Measurements from ENCODE around the gene ASIC4.

The ASIC4 gene

DNA sequence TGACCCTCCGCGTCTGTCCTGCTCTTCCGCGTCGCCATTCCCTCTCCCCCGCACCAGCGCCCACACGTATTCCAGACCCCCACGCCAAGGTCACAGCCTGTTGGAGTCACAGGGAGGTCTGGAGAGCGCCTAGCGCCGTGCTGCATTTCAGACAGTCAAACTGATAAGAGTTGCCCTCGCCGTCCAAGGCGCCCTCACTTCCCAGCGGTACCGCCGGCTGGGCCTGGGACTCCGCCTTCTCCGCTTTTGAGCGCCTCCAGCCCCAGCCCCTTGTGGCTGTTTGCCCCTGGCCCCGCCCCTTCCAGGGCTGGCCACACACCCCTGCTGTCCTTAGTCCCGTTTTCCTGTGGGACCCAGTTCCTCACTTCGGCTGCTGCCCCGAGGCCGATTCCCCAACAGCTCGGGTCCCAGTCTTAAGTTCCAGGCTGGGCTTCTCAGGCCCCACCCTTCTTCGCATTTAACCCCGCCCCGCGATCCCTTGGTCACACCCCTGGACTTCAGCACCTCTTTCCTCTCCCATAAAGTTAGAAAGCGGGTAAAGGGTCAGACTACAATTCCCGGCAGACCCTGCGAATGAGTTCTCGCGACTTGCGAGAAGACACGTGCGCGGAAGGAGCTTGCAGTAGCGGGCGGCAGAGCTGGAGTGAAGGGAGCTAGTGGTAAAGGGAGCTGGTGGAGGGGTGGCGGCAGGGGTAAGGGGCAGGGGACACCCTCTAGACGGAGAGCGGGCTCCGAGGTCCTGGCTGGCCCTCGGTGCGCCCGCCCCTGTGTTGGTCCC, 15.8 kb upstream of the ASIC4 start, which contains the start of gene GMPPA:
Gene GMPPA, plus strand, starts transcription at position 612 of the 778 bp plus-strand sequence. CDS start 1,085 bp downstream, outside the sequence.
- peak; percentile 86 for DNase-seq (ENCODE audit: low read depth)

DNA sequence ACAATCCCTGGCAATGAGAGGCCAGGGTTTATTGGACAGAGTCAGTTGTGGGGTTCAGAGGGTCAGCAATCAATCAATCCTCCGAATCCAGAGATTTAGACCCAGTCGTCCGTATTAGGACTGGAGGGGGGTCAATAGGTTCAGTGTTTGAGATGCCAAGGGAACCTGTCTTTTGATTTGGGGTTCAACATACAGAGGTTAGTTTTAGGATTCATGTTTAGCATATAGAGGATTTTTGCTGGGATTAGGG, 15.3 kb upstream of the ASIC4 start:
- no peak for DNase-seq (ENCODE audit: low read depth)

DNA sequence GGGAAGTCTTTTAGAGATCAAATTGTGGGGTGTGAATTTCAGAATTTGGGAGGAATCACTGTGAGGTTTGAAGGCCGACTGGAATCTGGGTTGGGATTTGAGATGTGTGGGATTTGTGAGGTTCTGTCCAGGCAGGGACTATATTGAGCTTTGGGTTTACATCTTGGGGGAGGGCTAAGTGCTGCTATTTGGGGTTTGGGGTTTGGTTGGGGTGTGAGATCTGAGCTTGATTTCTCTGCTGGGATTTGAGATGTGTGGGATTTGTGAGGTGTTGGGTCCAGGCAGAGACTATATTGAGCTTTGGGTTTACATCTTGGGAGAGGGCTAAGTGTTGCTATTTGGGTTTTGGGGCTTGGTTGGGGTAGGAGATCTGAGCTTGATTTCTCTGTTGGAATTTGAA, 14.7 kb upstream of the ASIC4 start:
- no peak for DNase-seq (ENCODE audit: low read depth)

DNA sequence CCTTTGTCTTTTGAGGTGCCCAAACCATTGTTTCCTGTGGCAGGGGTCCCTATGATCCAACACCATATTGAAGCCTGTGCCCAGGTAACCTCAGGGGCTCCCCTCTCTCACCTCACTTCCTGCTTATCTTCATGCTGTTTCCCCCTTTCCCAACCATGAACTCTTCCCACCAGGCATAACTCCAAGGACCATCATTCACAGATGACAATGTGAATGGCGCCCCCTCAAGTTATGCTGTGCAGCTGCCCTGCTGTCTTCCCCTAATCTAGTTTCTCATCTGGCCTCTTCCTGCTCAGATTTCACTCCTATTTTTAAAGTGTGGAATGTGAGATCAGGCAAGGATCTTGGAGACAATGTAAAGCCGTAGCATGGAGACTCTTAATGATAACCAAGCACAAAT, 14.1 kb upstream of the ASIC4 start:
- no peak for DNase-seq (ENCODE audit: low read depth)

DNA sequence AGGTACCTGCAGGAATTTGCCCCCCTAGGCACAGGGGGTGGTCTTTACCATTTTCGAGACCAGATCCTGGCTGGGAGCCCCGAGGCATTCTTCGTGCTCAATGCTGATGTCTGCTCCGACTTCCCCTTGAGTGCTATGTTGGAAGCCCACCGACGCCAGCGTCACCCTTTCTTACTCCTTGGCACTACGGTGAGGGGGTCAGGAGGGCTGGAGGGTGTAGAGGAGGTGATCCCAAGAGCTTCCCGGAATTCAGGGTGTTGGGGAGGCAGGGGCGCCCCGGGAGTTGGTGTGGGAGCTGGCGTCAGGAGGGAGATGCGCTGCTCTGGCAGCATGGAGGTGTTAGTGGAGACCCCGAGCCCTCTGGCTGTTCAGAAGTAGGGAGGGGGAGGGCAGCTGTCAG, 12.4 kb upstream of the ASIC4 start:
- no peak for DNase-seq (ENCODE audit: low read depth)

DNA sequence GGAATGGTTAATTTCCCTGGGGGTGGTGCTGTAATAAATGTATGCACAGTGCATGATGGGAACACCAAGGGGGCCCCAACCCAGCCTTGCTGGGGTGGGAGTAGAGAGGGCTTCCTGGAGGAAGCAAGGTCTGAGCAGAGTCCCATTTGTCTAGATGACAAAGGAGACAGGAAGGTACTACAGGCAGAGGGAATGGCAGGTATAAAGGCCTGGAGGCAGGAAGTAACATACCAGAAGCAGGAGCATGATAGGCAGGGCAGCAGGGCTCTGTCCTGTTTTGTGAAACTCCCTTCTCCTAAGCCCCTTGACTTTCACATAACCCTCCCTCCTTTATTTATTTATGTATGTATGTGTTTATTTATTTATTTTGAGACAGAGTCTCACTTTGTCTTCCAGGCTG, 11.7 kb upstream of the ASIC4 start:
- no peak for DNase-seq (ENCODE audit: low read depth)

DNA sequence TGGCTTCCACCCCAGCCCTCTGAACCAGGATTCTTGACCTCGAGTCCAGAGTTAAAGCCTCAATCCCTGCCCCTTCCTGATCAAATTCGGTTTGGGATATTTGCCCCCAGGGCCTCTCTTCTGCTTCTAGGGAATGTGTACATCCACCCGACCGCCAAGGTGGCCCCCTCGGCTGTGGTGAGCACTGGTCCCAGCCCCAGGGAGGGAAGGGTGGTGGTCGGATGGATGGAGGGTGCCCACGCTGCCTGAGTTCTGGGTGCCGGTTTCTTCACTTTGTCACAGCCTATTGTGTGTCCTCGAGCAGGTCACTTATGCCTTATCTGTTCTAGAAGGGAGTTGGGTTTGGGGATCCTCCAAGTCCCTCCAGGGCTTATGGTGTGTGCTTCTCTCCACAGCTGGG, 8.7 kb upstream of the ASIC4 start:
- no peak for DNase-seq (ENCODE audit: low read depth)

DNA sequence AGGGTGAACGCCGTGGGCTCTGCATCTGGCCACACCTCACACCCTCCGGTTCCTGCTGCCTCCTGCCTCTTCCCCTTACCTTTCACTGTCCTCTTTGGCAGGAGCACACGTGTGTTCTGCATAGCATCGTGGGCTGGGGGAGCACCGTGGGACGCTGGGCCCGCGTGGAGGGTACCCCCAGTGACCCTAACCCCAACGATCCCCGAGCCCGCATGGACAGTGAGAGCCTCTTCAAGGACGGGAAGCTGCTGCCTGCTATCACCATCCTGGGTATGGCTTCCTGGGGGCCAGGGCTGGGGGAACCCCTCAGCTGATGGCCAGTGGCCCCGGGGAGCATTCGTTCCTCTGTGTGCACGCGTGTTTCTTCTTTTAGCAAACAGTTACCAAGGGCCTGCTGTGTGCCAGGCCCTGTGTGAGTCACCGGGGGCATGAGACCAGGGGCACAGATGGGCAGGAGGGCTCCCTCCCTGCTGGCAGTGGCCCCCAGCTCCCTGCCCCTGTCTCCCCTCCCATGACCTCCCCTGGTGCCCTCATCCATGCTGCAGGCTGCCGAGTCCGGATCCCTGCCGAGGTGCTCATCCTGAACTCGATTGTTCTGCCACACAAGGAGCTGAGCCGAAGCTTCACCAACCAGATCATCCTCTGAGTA, 8.0 kb upstream of the ASIC4 start:
- no peak for DNase-seq (ENCODE audit: low read depth)

DNA sequence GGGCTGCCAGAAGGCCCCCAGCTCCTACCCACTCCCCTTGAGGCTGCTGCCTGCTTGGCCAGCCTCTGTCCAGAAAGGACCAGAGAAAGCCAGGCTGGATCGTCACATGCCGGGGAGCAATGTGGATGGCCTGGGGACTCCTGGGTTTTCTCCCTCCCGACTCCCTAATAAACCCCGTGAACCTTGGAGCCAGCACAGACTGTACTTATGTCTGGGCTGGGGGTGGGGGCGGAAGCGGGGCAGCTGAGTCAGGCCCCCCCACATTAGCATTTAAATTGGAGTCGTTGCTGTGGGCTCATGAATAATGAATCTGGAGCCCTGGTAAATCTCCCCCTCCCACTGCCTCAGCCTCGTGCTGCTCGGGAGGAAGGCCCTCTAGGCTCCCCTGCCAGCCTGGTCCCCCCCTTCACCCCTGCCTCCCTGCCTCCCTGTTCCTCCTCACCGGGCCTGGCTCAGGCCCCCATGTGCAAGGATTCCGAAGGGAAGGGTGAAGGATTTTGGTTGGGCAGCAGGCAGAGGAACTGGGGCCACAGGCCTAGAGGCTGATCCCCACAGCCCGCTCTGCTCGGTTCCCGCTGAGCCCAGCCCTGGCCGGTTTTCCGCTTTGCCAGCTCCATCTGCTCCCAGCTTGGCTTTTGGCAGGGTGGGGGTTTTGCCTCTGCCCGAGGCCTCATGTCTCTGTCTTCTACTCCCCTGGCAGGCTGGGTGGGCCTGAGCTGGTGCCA, 7.3 kb upstream of the ASIC4 start:
- no peak for DNase-seq (ENCODE audit: low read depth)

DNA sequence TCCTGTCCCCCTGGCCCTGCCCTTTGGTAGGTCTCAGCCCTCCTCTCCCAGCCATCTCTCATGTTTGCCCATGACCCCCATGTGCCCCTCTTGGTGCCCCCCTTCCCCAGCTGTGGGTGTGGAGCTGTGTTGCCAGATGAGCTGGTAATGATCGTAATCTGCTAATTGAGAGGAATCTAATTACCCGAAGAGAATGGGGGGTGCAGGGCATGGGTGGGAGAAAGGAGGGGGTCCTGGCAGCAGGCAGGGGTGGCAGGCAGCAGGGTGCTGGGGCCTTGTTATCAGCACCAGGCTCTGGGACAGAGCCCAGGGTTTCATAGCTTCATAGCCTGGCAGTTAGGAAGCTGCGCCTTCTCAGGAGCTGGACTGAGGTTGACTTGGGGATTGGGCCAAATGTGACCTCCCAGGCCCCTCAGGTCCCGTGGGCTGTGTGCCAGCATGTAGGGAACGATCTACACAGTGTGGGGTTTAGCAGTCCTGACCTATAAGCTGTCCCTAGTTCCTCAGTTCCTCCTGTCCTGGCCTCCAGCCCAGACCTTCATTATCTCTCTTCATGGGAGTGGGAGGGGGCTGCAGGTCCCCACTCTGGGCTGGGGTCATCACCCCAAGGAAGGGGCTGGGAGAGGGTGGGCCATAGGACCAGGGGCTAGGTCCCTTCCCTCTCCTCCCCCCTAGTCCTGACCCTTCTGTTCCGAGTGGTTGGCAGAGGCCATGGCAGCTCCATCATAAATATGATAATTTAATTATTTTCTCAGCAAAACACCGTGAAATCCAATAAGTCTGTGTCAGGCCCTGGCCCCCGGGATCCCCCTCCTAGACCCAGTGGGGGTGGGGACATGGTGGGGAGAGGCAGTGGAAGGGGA, 6.5 kb upstream of the ASIC4 start:
- DNase-seq (ENCODE audit: low read depth) = no peak

DNA sequence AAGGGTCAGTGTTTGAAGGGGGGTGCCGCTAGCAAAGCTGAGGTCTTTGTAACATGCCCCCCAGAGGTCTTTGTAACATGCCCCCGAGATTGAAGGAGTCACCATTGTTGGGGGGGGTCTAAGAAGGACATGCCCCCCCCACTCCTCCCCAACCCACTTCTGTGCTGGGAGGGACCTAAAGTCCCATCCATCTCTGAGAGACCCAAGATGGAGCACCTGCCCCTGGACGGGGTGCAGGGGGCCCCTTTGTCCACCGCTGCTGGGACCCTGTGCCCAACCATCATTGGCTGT, 5.9 kb upstream of the ASIC4 start:
- no peak for DNase-seq (ENCODE audit: low read depth)

DNA sequence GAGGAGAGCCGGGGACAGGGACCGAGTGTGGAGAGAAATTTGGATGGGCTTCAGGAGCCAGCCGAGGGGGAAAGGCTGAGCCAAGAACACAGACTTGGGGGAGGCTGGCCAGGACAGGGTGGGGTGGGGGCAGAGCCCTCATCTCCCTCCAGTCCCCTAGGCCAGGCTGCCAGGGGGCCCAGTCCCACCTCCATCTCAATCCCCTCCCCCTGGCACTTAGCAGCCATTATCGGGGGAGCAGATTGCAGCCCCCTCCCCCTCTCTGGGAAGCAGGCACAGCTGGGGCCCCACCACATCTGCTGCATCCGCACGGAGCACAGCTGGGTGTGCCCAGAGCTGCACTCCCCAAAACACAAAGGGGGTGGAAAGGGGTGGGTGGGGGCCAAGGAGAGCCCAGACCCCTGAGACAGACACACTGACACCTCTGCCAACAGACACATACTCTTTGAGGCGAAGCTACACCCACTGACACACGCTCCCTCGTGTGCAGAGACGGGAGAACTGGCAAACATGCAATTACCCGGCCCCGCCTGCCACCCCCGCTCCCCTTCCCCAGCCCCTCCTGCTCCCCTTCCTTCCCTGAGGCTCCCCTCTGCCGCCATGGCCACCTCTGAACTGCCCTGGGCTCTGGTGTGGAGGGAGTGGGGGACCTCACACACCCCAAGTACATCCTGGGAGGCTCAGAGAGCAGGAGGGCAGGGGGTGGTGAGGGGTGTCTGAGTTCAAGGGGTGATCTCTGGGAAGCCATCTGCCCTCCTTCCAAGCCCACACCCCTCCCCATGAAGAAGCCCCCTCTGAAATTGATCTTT, 5.1 kb upstream of the ASIC4 start:
- DNase-seq (ENCODE audit: low read depth) = no peak

DNA sequence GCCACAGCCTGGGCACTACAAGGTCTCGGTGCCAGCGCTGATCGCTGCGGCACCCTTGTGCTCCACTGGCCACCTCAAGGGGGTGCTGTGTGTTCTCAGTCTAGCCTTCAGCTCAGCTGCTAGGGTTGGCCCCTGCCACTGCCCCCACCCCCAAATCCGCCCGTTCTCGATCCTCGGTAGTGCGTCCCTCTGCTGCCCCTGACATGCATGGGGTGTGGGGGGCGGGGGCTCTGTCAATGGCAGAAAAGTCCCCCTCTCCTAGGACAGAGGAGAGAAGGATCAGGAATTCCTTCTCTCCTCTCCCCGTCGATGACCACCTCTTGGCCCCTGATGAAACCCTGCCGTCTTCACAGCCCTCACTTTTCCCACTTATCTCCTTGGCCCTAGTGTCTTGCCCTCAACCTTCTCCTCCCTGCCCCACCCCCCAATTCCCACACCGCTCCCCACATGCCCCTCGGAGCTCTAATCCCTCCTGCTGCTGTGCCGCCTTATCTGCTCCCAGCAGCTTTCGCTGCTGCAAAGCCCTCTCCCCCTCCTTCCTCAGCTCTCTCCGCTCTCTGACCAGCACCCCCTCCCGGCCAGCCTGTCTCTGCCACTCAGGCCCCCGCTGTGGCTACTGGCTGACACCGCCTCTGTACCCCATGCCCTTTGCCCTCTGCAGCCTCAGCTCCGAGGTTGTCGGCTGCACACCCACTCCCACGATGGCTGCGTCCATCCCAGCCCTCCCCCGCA, 4.3 kb upstream of the ASIC4 start:
- peak; percentile 12 for DNase-seq (ENCODE audit: low read depth)

DNA sequence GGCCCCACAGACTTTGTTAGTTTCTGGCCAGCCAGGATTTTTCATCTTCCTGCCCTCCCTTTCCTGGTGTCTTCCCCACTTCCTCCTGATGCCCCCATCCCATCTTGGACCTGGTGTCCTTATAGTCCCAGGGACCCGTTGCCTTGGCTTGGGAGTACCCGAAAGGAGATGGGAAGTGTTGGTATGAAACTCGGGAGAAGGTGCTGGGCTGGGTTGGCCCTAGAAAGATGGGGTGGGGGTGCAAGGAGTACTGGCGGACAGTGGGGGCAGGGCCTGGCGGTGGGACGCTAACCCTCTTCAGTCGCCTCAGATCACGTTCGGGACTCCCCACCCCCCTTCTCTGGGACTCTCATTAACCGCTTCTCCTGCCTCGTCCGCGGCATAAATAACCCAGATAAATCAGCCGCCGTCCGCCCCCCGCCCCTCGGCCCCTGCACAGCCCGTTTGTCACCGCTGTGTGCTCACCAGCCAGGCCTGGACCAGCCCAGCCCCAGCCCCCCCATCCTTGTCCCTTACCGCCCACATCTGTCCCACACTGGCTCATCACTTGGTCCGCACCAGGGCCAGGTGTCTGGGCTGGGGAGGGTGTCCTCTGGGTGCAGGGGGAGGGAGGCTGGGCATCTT, 3.7 kb upstream of the ASIC4 start:
- no peak for DNase-seq (ENCODE audit: low read depth)

DNA sequence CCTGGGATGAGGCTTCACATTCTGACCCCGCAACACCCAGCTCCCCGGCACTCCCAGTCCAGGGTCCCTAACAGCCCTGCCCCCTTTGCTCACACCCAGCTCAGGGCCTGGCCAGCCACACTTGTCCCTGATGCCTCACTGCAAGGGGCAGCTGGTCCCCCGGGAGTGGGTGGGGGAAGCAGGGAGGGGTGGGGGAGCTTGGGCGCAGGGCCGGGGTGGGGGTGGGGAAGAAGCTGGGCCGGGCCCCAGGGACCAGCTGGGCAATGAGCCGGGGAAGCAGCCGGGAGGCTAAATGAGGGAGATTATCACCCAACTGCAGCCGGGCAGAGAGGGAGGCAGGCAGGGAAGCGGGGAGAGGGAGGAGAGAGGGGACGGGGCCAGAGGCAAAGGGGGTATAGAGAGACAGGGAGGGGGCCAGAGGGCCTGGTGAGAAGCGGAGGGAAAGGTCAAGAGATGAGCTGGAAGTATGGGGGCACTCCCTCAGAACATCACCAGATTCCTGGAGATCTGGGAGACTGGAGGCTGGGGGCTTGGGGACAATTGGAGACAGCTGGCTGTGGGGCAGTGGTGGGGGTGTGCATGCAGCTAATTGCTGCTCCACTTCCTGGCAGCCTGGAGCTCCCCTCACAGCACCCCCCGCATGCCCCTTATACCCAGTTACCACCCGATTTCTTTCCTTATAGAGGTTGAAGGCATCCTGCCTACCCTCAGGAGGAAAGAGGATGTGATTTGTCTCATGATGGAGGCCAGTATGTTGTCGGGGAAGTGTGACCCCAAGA, 2.5 kb upstream of the ASIC4 start:
- no peak for DNase-seq (ENCODE audit: low read depth)

DNA sequence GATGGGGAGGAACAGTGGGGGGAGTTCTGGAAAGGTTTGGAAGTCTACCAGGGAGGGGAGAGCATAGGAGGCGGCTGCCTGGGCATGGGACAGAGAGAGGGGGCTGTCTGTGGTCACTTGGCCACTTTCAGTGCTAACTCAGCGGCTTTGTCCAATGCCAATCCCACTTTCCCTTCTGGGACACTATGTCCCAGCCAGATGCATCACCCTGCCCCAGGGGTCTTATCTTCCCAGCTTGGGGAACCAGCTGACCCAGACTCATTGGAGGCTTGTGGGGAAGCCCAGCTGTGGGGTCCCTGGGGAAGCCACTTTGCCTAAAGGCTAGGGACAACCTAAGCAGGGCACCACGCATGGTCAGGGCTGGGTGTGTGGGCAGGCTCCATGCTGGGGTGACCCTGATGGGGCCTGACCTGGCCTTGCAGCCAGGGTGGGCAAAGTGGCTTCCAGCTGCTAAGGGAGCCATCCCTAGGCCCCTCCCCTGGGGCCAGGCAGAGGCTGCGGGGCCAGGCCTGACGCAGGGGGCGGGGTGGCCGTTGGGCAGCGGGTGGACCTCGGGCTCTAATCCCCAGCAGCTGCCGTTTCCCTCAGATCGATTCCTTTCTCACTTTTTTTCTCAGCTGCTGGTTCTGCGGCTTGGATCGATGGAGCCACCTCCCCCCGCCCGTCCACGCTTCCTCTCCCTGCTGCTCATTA, 1.6 kb upstream of the ASIC4 start:
- no peak for DNase-seq (ENCODE audit: low read depth)

DNA sequence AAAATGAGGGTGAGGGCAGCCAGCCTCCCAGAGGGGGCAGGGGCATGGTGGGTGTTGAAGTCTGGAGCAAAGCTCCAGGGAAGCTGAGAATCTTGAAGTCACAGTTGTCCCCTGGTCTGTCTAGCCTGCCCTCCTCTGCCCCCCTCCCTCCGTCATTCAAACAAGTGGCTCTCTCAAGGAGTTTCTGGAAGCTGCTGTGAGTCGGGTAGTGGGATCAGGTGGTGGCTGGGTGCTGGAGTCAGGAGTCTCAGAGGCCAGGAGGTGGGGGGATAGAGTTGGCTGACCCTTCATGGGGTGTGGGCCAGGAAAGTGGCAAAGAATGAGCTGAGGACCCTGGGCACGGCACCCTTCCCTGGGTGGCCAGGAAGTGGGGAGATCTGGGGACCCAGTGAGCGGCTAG, 495 bp upstream of the ASIC4 start:
- no peak for DNase-seq (ENCODE audit: low read depth)

DNA sequence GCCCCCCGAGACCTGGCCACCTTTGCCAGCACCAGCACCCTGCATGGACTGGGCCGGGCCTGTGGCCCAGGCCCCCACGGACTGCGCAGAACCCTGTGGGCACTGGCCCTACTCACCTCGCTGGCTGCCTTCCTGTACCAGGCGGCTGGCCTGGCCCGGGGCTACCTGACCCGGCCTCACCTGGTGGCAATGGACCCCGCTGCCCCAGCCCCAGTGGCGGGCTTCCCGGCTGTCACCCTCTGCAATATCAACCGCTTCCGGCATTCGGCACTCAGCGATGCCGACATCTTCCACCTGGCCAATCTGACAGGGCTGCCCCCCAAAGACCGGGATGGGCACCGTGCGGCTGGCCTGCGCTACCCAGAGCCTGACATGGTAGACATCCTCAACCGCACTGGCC, 554 bp downstream of the ASIC4 start:
- no peak for DNase-seq (ENCODE audit: low read depth)

Measured in T-helper 22 cell (primary cell).